Caco-2 (cell line): ENCODE results near the gene DYRK2. TPM values are rescaled to one million over a fixed set of nuclear protein-coding genes. Genes with fewer than 3 reads are reported as not detected.

Source experiments
- BruUV-seq: library from RNA; stranded (reverse); fragments of 400-500 nt; replicated peaks from 2 replicates; lab custom pipeline; 2021; lab: Mats Ljungman, UMichigan
- CTCF ChIA-PET: fragments of 300-600 bp; sonication (Branson Sonifier 250); formaldehyde crosslinking; loops from one replicate; lab custom pipeline; 2022; ENCODE audit warnings: antibody characterized with exemption; lab: Charles Lee
- POLR2A ChIA-PET: fragments of 300-600 bp; sonication (Branson Sonifier 250); formaldehyde crosslinking; loops from one replicate; lab custom pipeline; 2022; ENCODE audit warnings: antibody characterized with exemption; lab: Charles Lee
- DNase-seq, 2 experiments: peaks; one replicate each; pipeline versions ENCODE4 v3.0.0 to v3.0.0-alpha.2; 2020 to 2022
- H3K27me3 ChIP-seq: replicated peaks from 2 replicates; pipeline ENCODE4 v1.6.0; 2011; ENCODE audit warnings: low read length; ENCODE audit not compliant: control insufficient read depth, insufficient read depth
- H3K36me3 ChIP-seq: 2 replicates; pipeline ENCODE4 v1.5.1; 2011; ENCODE audit warnings: low read length; ENCODE audit not compliant: control insufficient read depth, insufficient read depth
- H3K4me1 ChIP-seq: fragments of 250-450 bp; sonication (Bioruptor Pico); 2 replicates; pipeline ENCODE4 v1.5.1; 2020; ENCODE audit warnings: mild to moderate bottlenecking
- H3K4me3 ChIP-seq: 2 replicates; pipeline ENCODE4 v1.5.1; 2011; ENCODE audit warnings: low read depth, mild to moderate bottlenecking, control low read depth, low read length
- H3K9me3 ChIP-seq: fragments of 250-450 bp; sonication (Bioruptor Pico); 2 replicates; pipeline ENCODE4 v1.5.1; 2020; ENCODE audit warnings: mild to moderate bottlenecking, moderate library complexity
- H3K27ac Mint-ChIP-seq: one replicate; pipeline ENCODE4 v1.8.0; 2022; ENCODE audit warnings: mixed read lengths; ENCODE audit not compliant: unreplicated experiment
- H3K27me3 Mint-ChIP-seq: one replicate; pipeline ENCODE4 v1.8.0; 2022; ENCODE audit warnings: mixed read lengths; ENCODE audit not compliant: insufficient read depth, unreplicated experiment
- H3K36me3 Mint-ChIP-seq: one replicate; pipeline ENCODE4 v1.8.0; 2022; ENCODE audit warnings: mild to moderate bottlenecking, mixed read lengths; ENCODE audit not compliant: insufficient read depth, unreplicated experiment
- H3K4me1 Mint-ChIP-seq: one replicate; pipeline ENCODE4 v1.8.0; 2022; ENCODE audit warnings: low read depth, mixed read lengths; ENCODE audit not compliant: unreplicated experiment
- H3K4me3 Mint-ChIP-seq: one replicate; pipeline ENCODE4 v1.8.0; 2022; ENCODE audit warnings: mild to moderate bottlenecking, moderate library complexity, mixed read lengths; ENCODE audit not compliant: unreplicated experiment
- H3K9me3 Mint-ChIP-seq: one replicate; pipeline ENCODE4 v1.8.0; 2022; ENCODE audit warnings: mixed read lengths; ENCODE audit not compliant: unreplicated experiment
- intact Hi-C: fragments of 100-400 bp; cut with micrococcal nuclease; formaldehyde crosslinking; loops from one replicate; pipeline ENCODE4 v1.10.0; 2022; ENCODE audit not compliant: unreplicated experiment
- total RNA-seq: library from RNA; stranded (reverse); gene quantifications from 2 replicates; pipeline ENCODE4 v1.2.3, GENCODE V29; 2022
- TF ChIP-seq, protein P1 (sequence below), 2 experiments: fragments of 200-600 bp in 1 of 2; IDR thresholded peaks; 1 replicate in 1 of 2; 2 replicates in 1 of 2; pipeline versions ENCODE4 v1.5.1 to v1.8.0; 2011 to 2022; ENCODE audit warnings: antibody characterized with exemption in 1 of 2, control low read depth in 1 of 2, inconsistent platforms in 1 of 2, low read depth in 1 of 2, low read length in 1 of 2, mild to moderate bottlenecking in 1 of 2, moderate library complexity in 1 of 2; ENCODE audit not compliant: insufficient read depth in 1 of 2, severe bottlenecking in 1 of 2, unreplicated experiment in 1 of 2

DYRK2 gene
- total RNA-seq, 1 experiment from 2014 or later, result 24.6 TPM

GRCh38 chr12:67698672-67699581 lies 50.4 kb downstream of the DYRK2 start:
- CTCF ChIA-PET, result no interaction called here
- no peaks in the 10 kb centered on the region for H3K27me3 ChIP-seq
- H3K4me1 Mint-ChIP-seq, result no peaks in the 10 kb centered on the region

DNA sequence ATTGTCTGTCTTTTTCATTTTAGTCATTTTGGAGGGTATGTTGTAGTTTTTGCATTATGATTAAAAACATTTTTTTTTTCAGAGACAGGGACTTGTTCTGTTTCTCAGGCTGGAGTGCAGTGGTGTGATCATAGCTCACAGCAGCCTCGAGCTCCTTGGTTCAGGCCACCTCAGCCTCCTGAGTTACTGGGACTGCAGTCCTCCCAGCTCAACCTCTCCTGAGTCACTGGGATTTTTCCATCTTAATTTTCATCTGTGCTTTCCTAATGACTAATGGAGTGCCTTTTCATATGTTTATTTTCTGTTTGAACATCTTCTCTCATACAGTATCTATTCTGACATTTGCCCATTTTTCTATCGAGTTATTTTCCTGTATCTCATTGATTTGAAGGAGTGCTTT lies 52.6 kb downstream of the DYRK2 start:
- no peak overlapping the region for H3K4me3 Mint-ChIP-seq
- peaks cover 5% of the 10 kb centered on the region for H3K36me3 Mint-ChIP-seq
- Histone ChIP-seq H3K36me3 (no peaks in the 10 kb centered on the region), H3K9me3 (no peaks in the 10 kb centered on the region), H3K4me1 (no peaks in the 10 kb centered on the region), H3K27me3 (no peaks in the 10 kb centered on the region), H3K4me3 (no peak overlapping the region)
- no TSS peak for BruUV-seq
- POLR2A ChIA-PET, result no interaction called here
- H3K27me3 Mint-ChIP-seq, result no peaks in the 10 kb centered on the region
- H3K27ac Mint-ChIP-seq, result no peak overlapping the region
- no peaks in the 10 kb centered on the region for H3K9me3 Mint-ChIP-seq
- no peak for DNase-seq
- intact Hi-C loops, result no loop called here
- H3K4me1 Mint-ChIP-seq, result peaks cover 7% of the 10 kb centered on the region
- TF ChIP-seq, protein P1, sequence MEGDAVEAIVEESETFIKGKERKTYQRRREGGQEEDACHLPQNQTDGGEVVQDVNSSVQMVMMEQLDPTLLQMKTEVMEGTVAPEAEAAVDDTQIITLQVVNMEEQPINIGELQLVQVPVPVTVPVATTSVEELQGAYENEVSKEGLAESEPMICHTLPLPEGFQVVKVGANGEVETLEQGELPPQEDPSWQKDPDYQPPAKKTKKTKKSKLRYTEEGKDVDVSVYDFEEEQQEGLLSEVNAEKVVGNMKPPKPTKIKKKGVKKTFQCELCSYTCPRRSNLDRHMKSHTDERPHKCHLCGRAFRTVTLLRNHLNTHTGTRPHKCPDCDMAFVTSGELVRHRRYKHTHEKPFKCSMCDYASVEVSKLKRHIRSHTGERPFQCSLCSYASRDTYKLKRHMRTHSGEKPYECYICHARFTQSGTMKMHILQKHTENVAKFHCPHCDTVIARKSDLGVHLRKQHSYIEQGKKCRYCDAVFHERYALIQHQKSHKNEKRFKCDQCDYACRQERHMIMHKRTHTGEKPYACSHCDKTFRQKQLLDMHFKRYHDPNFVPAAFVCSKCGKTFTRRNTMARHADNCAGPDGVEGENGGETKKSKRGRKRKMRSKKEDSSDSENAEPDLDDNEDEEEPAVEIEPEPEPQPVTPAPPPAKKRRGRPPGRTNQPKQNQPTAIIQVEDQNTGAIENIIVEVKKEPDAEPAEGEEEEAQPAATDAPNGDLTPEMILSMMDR (IDR thresholded peaks at IDR 0.05; ENCODE audit: insufficient read depth in 1 of 2, low read depth in 1 of 2, low read length in 1 of 2, severe bottlenecking in 1 of 2, unreplicated experiment in 1 of 2), result no peak
- CTCF ChIA-PET, result interaction anchor here (0.6 kb wide), 1 partner anchor 60 kb away, joined by 3 read pairs; no protein-coding TSS in a partner anchor

More at GRCh38 chr12:67698672-67699581, 50.4 kb downstream of the DYRK2 start:
- H3K36me3 Mint-ChIP-seq, result no peaks in the 10 kb centered on the region
- DNase-seq, result no peak
- intact Hi-C loops, result no loop called here
- no peak overlapping the region for H3K4me3 Mint-ChIP-seq
- H3K9me3 Mint-ChIP-seq, result no peaks in the 10 kb centered on the region
- no peak overlapping the region for H3K4me3 ChIP-seq
- POLR2A ChIA-PET, result no interaction called here
- H3K27me3 Mint-ChIP-seq, result no peaks in the 10 kb centered on the region
- BruUV-seq, result no TSS peak
- no peaks in the 10 kb centered on the region for H3K36me3 ChIP-seq
- TF ChIP-seq, protein P1 (IDR thresholded peaks at IDR 0.05; ENCODE audit: insufficient read depth in 1 of 2, low read depth in 1 of 2, low read length in 1 of 2, severe bottlenecking in 1 of 2, unreplicated experiment in 1 of 2), result no peak
- no peaks in the 10 kb centered on the region for H3K9me3 ChIP-seq
- H3K27ac Mint-ChIP-seq, result no peak overlapping the region
- no peaks in the 10 kb centered on the region for H3K4me1 ChIP-seq

- peaks cover 11% of the 10 kb centered on the region for H3K4me1 Mint-ChIP-seq
- Histone ChIP-seq H3K4me3 (no peak overlapping the region), H3K9me3 (no peaks in the 10 kb centered on the region), H3K36me3 (no peaks in the 10 kb centered on the region), H3K4me1 (no peaks in the 10 kb centered on the region), H3K27me3 (no peaks in the 10 kb centered on the region)
- H3K9me3 Mint-ChIP-seq, result no peaks in the 10 kb centered on the region
- no peaks in the 10 kb centered on the region for H3K27me3 Mint-ChIP-seq
- DNase-seq, result no peak
- BruUV-seq, result no TSS peak
- H3K4me3 Mint-ChIP-seq, result no peak overlapping the region
- POLR2A ChIA-PET, result no interaction called here
- intact Hi-C loops, result no loop called here
- TF ChIP-seq, protein P1 (IDR thresholded peaks at IDR 0.05; ENCODE audit: insufficient read depth in 1 of 2, low read depth in 1 of 2, low read length in 1 of 2, severe bottlenecking in 1 of 2, unreplicated experiment in 1 of 2), result no peak
- no peak overlapping the region for H3K27ac Mint-ChIP-seq
- peaks cover 5% of the 10 kb centered on the region for H3K36me3 Mint-ChIP-seq
- CTCF ChIA-PET, result no interaction called here
These were observed 53.6 kb downstream of the DYRK2 start for GRCh38 chr12:67702136-67702535.
